HepG2 (cell line): ENCODE data around the gene PPM1G. TPM values are rescaled to one million over a fixed set of nuclear protein-coding genes. Genes with fewer than 3 reads are reported as not detected.

ENCODE experiments used
- ATM ChIP-seq: fragments of 450-650 bp; IDR thresholded peaks from 2 replicates; pipeline ENCODE4 v1.7.1; 2017; ENCODE audit warnings: mild to moderate bottlenecking, borderline replicate concordance
- CREM ChIP-seq, 2 experiments: sonication (generic) in 1 of 2; formaldehyde crosslinking in 1 of 2; IDR thresholded peaks; 2 replicates each; pipeline versions ENCODE4 v1.4.0 to v1.6.1; 2016 to 2020; ENCODE audit warnings: antibody characterized with exemption in 1 of 2, mild to moderate bottlenecking in 1 of 2, missing genetic modification reagents in 1 of 2
- ERF ChIP-seq: IDR thresholded peaks from 2 replicates; pipeline ENCODE4 v1.6.1; 2018; ENCODE audit warnings: missing biosample characterization, missing genetic modification reagents
- FOXO4 ChIP-seq: sonication (generic); formaldehyde crosslinking; conservative IDR thresholded peaks from 2 replicates; pipeline ENCODE4 v1.8.1; 2023; ENCODE audit warnings: missing genetic modification reagents
- GPN1 ChIP-seq: sonication (generic); formaldehyde crosslinking; IDR thresholded peaks from 2 replicates; pipeline ENCODE4 v1.5.1; 2020; ENCODE audit warnings: missing genetic modification reagents, borderline replicate concordance
- MYC ChIP-seq: sonication (generic); formaldehyde crosslinking; IDR thresholded peaks from 2 replicates; pipeline ENCODE4 v1.9.0; 2021; ENCODE audit warnings: missing genetic modification reagents, borderline replicate concordance
- NBN ChIP-seq: fragments of 450-650 bp; conservative IDR thresholded peaks from 2 replicates; pipeline ENCODE4 v1.6.1; 2017
- RARA ChIP-seq: IDR thresholded peaks from 2 replicates; pipeline ENCODE4 v1.6.1; 2016; ENCODE audit warnings: missing genetic modification reagents, missing compliant biosample characterization
- RERE ChIP-seq: IDR thresholded peaks from 2 replicates; pipeline ENCODE4 v1.6.1; 2016; ENCODE audit warnings: low read depth, missing genetic modification reagents, missing compliant biosample characterization
- STAG1 ChIP-seq: sonication (generic); formaldehyde crosslinking; IDR thresholded peaks from 2 replicates; pipeline ENCODE4 v1.4.0; 2020; ENCODE audit warnings: missing genetic modification reagents
- THAP8 ChIP-seq: sonication (generic); formaldehyde crosslinking; IDR thresholded peaks from 2 replicates; pipeline ENCODE4 v1.5.1; 2020; ENCODE audit warnings: missing genetic modification reagents, mild to moderate bottlenecking, borderline replicate concordance
- ZBTB4 ChIP-seq: sonication (generic); formaldehyde crosslinking; IDR thresholded peaks from 2 replicates; pipeline ENCODE4 v1.4.0; 2020; ENCODE audit warnings: missing genetic modification reagents, mild to moderate bottlenecking, borderline replicate concordance
- ZFX ChIP-seq: sonication (generic); formaldehyde crosslinking; IDR thresholded peaks from 2 replicates; pipeline ENCODE4 v1.4.0; 2020; ENCODE audit warnings: mild to moderate bottlenecking, low read depth, missing genetic modification reagents, moderate library complexity
- ZNF230 ChIP-seq: sonication (generic); formaldehyde crosslinking; IDR thresholded peaks from 2 replicates; pipeline ENCODE4 v1.4.0; 2020; ENCODE audit warnings: mild to moderate bottlenecking, missing genetic modification reagents
- ZNF30 ChIP-seq: sonication (generic); formaldehyde crosslinking; IDR thresholded peaks from 2 replicates; pipeline ENCODE4 v1.5.0; 2020; ENCODE audit warnings: mild to moderate bottlenecking, missing genetic modification reagents
- ZNF430 ChIP-seq: sonication (generic); formaldehyde crosslinking; IDR thresholded peaks from 2 replicates; pipeline ENCODE4 v1.9.0; 2021; ENCODE audit warnings: mild to moderate bottlenecking, missing genetic modification reagents
- ZNF678 ChIP-seq: sonication (generic); formaldehyde crosslinking; IDR thresholded peaks from 2 replicates; pipeline ENCODE4 v1.4.0; 2020; ENCODE audit warnings: mild to moderate bottlenecking, missing genetic modification reagents
- ZNF879 ChIP-seq: sonication (generic); formaldehyde crosslinking; IDR thresholded peaks from 2 replicates; pipeline ENCODE4 v1.8.1; 2023; ENCODE audit warnings: missing genetic modification reagents
- polyA plus RNA-seq, 8 experiments: library from polyadenylated mRNA; depleted of rRNA in 3 of 8; stranded (reverse) in 7 of 8; unstranded in 1 of 8; fragments of >200 nt; fragmentation: Illumina TruSeq in 4 of 8; extraction: Trizol in 4 of 8; gene quantifications; 2 replicates each; pipeline versions ENCODE4 v1.2.1 to v1.2.3, GENCODE V29; 2011 to 2016; ENCODE audit warnings: low read depth in 4 of 8, missing spikeins in 1 of 8, mixed read lengths in 1 of 8; ENCODE audit not compliant: insufficient read depth in 1 of 8
- total RNA-seq, 5 experiments: library from RNA; depleted of rRNA; stranded (reverse); fragments of >200 nt; fragmentation: Illumina TruSeq; extraction: Trizol; gene quantifications; 2 replicates each; pipeline ENCODE4 v1.2.3, GENCODE V29; 2016; ENCODE audit warnings: low read depth in 1 of 5

Gene PPM1G
- total and polyA plus RNA-seq, 2 of the 13 experiments (the other 11 are each of a cell fraction or from before 2014, with no cell fraction given): 58.2 to 213 TPM

GRCh38 chr2:27379836-27380625 lies 29.4 kb downstream of the PPM1G start (continued):
- TF ChIP-seq RERE (0 out of 2 replicates have a peak, but pooled peaks have one; percentile 6), ZFX (peak; percentile 43), GPN1 (CRISPR knock-in tag) (no peak), NBN (no peak), ZNF879 (no peak), ZNF30 (CRISPR knock-in tag) (no peak), FOXO4 (CRISPR knock-in tag) (no peak), ZNF230 (CRISPR knock-in tag) (no peak), ATM (no peak), STAG1 (CRISPR knock-in tag) (no peak), THAP8 (CRISPR knock-in tag) (no peak), RARA (no peak), ZBTB4 (CRISPR knock-in tag) (no peak), CREM (IDR thresholded peaks at IDR 0.05) (peak; percentile 9; the same call in 1 of the 2 replicates), CREM (CRISPR knock-in tag; IDR thresholded peaks at IDR 0.05) (no peak), ZNF430 (CRISPR knock-in tag) (no peak; the same call in 1 of the 2 replicates), ZNF678 (CRISPR knock-in tag) (no peak), MYC (peak; percentile 44; the same call in 1 of the 2 replicates), ERF (CRISPR knock-in tag) (no peak; the same call in 1 of the 2 replicates)
